Midbrain (tissue), 1 donor: ENCODE measurements around the gene SIGLEC6.

Source experiments
- DNase-seq: peaks from one replicate; lab custom pipeline; 2025; lab: John Stamatoyannopoulos, UW

The SIGLEC6 gene

DNA sequence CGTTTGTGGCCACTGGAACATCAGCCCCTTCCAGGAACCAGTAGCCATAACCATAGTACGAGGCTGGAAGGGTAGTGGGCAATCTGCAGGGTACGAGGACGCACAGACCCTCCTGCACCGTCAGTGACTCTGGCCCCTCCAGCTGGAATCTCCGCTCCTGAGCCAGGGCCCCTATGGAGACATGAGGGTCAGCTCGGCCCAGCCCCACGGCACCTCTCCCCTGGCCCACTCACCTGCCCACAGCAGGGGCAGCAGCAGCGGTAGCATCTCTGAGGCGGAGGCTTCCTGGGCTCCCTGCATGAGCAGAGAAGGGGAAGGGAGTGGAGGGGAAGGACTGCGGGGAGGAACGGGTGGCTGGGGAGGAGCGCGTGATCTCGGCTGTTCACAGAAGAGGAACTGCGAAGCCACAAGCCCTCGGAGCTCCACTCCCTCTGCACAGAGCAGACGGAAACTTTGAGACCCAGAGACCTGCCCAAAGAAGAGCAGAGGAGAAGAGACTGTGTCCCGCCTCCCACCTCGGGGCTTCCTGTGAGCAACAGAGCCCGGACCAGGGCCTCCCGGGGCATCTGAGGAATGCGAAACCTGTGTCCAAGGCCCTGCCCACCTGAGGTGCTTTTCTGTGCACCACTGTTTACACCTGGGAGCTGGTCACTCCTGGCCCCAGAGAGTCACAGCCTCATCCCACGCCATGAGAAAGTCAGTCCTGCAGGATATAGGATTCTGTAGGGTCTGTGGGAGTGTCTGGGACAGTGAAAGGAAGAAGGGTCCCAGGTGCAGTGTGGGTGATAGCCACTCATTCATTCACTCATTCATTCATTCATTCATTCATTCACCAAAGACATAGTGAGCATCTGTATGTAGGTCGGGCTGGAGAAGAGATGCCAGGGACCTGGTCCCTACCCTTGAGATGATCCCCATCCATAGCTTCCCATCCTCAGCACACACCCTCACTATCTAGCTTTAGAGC lies at the start of gene SIGLEC6:
Gene SIGLEC6 (minus strand): TSS at position 322 of the 967 bp plus-strand sequence. CDS start 22 bp downstream, at position 300.
- peak; percentile 30 for DNase-seq

DNA sequence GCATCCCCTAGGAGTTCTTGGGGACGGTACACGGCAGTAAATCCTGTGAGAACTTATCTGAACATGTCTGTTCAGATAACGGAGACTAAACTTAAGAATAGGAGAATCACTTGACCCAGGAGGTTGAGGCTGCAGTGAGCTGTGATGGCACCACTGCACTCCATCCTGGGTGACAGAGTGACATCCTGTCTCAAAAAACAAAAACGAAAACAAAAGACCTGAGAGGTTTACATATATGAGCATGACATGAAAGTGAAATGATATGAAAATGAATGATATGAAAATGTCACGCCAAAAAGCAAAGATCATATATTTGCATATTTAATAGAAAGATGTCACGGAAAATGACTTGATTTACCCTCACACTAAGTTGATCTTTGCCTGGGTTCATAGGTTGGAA lies 45.4 kb upstream of the SIGLEC6 start:
- no peak for DNase-seq

DNA sequence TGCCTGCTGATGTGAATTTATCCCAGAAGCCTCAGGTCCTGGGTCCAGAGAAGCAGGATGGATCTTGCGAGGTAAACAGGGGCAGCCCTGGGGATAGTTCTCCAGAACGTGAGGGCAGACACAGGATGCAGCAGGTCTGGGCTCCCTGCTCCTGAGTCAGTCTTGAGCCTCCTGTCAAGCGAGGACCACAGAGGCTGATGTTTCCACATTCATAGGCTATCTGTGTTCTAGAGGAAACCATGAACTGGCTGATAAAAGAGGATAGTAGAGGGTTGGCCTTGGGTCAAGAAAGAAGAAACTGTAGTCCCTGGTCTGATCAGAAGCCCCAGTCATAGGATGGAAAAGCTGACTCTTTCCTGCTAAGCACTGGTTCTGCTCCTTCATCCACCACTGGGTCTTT lies 41.9 kb upstream of the SIGLEC6 start:
- DNase-seq: no peak

DNA sequence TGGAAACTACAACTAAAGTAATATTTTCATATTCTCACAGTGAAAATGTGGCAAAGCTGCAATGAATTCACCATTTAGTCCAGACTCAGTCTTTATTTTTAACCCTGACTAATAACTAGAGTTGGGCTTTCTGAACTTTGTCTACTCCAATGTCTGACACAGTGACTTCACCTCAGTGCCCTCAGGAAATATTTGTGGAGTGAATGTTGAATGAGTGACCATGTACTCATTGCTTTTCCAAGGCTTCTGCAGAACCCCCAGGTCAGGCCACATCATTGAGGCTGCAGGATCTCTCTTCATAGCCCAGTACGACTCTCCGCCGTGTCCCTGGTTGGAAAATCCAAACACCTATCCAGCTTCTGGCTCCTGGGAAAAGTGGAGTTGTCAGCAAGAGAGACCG lies 41.4 kb upstream of the SIGLEC6 start:
- DNase-seq: no peak

DNA sequence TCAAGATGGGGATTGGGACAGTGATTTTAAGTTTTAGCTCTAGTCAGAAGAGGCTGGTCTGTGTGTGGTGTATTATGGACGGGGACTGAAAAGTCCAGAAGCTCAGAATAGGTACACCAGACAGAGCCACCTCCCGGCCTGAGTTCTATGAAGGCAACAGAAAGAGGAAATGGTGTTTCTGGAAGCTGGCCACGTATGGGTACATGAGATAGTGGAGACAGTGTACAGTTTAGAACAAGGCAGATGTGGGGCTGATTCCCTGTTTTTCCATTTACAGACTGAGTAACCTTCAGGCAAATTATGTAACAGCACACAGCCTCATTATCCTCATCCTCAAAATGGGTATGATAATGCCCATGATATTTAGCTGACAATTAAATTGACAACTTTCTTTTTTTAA lies 40.9 kb upstream of the SIGLEC6 start:
- DNase-seq: no peak

DNA sequence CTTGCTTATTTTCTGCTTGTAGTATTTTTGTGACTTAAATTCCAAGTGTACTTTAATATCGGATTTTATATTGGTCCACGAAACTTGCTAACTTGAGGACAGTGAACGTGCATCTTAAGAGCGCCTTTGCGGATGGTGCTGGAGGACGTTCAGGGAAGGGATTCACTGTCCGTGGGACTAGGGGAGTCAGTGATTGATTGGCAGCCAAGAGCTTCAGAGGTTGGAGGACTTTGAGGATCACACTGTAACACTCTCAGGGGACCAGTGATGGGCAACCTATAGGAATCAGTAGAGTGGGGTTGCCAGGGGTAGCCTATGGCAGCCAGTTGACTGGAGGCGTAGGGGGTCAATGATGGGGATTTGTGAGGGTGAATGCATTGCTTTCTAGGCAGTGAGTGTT lies 40.1 kb upstream of the SIGLEC6 start:
- no peak for DNase-seq

DNA sequence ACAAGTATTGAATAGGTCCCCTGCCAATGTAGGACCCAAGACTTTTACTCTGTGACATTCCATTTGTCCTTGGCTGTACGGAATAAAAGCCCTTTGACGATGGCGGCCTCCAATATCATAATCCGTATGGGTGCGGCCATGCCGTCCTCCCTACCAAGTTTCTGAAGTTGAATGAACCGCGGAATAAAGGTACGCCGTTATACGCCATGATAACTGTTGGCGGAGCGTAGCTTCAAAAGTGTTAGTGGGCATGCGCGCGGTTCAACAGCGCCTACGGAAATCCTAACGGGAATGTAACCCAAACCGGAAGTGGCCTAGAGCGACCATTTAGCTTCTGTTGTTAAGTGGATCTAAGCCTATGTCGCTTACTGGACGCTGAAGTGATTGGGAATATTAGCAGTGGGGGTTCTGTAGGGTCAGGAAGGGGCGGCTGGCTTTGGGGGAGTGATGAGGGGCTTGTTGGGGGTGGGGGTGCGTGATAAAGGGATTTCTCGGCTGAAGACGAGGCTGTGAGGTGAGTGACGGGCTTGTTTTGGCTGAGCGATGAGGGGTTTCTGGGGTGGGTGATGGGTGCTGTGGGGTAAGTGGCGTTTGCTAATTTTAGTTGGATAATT lies 39.6 kb upstream of the SIGLEC6 start, which contains the start of gene ZNF175:
Gene ZNF175 (plus strand): TSS at position 322 of the 614 bp plus-strand sequence. CDS start 2,047 bp downstream, outside the sequence.
- DNase-seq: peak; percentile 98

DNA sequence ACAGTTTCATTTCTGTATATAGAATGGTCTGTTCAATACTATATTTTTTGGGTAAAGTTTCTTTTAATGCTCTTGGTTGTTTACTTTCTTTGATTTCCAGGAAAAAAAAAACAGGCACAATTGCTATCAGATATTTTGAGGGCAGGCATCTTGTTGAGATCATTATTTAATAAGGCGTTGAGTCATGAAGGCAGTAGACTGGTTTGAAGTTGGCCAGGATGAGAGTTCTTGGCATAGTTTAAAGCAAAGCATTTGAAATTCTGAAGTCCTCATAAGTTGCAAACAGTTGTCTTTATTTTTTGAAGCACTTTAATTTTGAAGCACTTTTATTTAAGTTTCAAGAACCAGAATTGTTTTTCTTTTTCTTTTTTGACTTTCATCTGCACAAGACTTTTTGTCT lies 37.0 kb upstream of the SIGLEC6 start:
- no peak for DNase-seq

DNA sequence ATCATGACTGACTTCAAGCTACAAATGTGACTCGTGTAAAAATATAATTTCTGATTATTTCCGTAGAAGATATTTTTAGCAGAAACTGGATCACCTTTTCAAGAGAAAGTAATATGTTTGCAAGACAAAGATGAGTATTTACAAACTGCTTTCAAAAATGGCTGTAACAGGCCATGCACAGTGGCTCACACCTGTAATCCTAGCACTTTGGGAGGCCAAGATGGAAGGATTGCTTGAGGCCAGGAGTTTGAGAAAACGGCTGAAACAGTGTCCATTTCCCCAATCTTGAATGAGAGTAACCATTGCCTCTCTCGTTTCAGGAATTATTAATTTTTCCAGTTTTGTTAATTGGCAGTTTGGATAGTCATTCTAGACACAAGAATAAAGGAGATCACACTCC lies 36.1 kb upstream of the SIGLEC6 start:
- no peak for DNase-seq

DNA sequence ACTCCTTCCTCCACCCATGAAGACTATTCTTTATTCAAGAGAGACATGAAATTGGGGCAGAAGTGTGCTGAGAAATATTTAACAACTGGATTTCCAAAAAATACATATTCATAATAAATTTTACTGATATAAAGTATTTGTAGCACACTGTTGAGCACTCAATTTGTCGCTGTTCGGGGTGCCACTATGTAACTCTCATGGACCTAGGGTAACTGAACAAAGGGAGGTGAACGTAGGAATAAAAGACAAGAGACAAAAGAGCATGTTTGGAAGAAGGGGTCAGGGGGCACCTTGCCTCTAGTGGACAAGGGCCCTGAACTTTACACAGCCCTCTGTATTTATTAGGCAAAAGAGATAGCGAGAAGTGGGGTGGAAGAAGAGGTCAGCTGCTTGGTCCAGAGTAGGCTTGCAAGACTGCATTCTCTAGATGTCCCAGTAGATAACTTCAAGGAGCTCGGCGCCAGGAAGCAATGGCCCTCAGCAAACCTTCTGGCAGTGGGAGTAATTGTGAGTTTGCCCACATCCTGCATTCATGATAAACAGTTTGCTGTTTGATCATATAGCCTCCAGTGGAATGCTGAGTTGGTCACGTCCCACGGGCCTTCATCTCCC lies 35.1 kb upstream of the SIGLEC6 start:
- no peak for DNase-seq

DNA sequence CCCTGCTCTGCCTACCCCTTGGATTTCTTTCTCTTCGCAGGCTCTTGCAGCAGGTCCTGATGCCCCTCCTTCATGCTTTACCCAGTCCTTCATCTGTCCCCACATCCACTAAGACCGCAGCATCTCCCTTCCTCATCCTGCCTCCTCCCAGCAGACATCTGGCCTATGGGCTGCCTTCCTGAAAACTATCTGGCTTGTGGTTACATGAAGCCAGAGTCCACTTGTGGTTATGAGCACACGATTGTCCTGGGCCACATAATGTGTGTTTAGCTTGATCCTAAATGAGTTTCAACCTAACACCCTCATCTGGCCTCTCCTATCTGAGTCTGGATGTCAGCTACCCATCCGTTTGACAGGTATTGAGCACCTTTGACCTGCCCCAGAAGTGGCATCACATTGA lies 34.1 kb upstream of the SIGLEC6 start:
- no peak for DNase-seq

DNA sequence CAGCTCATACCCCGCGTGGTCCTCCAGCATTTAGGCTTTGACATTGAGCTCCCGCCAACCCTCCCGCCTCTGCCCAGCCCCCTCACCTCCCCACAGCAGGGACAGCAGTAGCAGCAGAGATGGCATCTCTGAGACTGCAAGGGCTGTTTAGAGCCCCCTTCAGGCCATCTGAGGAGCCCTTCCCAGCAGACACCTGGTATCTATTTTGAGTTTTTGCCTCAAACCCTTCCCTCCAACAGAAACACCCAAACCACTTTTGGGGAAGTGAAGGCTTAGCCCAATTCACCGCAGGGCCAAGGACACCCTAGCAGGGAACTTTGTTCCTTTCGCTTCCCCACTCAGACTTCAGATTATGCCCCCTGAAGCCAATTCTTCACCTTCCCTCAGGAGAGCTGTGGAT lies 33.3 kb upstream of the SIGLEC6 start:
- DNase-seq: no peak

DNA sequence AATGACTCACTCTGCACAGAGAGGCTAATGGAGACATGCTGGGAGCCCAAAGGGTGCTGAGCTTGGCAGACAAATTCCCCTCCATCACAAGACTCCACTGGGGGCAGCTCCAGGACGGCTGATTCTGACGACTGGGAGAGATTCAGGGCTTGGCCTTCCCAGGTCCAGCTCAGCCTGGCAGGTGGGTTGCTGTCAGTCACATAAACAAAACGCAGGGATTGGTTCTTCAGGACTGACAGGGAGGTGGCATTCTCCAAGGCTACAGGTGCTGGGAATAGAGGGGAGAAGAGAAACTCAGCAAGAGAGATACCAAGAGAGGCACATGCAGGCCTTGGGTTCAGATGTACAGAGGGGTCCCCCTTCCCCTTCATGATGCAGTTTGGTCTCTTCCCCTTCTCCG lies 28.9 kb upstream of the SIGLEC6 start:
- DNase-seq: no peak

DNA sequence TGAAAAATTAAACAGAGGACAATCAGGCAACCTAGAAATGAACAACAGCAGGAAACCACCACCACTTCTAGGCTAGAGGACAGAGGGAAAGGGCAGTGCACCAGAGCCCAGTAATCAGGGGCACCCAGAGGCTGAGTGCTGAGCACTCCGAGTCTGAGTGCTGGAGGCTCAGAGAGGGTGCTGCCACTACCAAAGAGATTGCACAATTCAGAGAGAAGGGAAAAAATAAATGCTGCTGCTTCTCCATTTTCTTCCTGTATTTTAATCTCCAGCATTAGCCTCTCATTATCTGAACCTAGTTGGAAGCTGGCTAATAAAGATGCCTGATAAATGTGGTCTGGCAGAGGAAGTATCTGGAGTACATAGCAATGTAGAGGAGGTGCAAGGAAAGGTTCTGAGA lies 27.8 kb upstream of the SIGLEC6 start:
- no peak for DNase-seq

DNA sequence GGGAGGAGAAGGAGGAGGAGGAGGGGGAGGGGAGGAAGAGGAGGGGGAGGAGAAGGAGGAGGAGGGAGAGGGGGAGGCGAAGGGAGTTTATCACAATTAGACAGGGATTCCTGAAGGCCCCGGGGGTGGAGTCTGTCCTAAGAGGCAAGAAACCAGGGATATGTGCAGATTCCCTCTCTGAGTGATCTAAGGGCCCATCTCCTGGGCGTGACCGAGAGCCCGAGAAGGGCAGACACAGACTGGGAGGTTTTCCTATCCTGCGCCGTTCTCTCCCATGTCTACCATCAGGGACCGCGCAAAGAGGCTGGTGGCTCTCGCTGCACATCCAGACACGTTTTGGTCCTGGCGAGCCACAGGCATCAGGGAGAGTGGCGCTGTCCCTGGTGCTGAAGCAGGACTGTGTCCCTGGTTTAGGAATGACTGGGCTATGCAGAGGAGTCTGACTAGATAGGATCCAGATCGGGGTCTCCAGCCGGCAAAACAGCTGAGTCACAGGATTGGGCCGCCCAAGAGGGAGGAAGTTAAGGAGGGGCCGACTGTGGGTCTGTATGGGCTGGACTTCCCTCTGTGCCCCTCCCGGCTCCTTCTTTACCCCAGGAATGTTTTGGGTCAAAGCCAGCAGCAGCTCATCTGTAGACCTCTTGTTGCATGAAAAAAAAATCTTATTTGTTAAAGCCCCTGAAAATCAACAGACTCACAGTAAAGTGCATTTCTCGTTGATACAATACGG lies 21.7 kb upstream of the SIGLEC6 start:
- DNase-seq: peak; percentile 45

DNA sequence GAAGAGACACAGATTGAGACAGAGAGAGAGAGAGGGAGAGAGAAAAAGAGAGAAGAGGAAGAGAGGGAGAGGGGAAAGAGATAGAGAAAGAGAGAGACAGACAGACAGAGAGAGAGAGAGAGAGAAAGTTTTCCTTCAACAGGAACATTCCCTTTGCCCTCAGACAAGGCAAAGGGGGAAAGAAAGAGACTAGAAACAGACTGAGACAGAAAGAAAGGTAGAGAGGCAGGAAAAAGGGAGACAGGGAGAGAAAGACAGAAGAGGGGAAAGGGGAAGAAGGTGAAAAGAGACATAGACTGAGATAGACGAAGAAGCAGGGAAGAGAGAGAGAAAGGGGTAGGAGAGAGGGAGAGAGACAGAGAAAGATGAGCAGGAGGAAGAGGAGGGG lies 21.1 kb upstream of the SIGLEC6 start:
- DNase-seq: no peak

DNA sequence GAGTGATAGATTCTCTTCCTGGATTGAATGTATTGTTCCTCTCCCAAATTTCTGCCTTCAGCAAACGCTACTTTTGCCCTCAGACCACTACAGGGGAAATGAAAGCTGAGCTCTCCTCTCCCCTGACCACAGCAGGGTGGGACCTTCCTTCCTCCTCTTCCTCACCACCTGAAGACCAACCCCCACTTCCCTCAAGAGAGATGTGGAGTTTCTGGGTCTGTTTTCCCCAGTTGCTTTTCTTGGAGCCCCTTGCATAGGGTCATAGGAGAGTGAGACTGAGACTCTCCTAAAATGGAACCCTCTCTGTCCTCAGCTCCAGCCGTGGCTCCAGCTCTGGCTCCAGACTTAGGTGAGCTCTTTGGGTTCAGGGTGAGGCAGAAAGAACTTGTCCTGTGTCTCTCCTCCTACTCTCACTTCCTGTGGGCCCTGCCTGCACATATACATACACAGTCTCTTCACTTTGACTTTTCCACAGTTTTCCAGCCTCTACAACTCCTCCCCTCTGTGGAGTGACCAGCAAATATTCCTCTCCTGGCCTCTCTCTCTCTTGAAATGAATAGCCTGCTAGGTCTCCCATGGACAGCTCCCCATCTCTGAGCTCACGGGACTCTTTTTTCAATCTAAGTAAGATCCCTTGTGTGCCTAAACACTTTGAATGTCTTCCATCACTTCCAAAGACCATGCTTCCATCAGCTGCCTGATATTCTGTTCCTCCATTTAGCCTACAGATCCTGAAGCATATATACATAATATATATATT lies 20.4 kb upstream of the SIGLEC6 start:
- DNase-seq: no peak

DNA sequence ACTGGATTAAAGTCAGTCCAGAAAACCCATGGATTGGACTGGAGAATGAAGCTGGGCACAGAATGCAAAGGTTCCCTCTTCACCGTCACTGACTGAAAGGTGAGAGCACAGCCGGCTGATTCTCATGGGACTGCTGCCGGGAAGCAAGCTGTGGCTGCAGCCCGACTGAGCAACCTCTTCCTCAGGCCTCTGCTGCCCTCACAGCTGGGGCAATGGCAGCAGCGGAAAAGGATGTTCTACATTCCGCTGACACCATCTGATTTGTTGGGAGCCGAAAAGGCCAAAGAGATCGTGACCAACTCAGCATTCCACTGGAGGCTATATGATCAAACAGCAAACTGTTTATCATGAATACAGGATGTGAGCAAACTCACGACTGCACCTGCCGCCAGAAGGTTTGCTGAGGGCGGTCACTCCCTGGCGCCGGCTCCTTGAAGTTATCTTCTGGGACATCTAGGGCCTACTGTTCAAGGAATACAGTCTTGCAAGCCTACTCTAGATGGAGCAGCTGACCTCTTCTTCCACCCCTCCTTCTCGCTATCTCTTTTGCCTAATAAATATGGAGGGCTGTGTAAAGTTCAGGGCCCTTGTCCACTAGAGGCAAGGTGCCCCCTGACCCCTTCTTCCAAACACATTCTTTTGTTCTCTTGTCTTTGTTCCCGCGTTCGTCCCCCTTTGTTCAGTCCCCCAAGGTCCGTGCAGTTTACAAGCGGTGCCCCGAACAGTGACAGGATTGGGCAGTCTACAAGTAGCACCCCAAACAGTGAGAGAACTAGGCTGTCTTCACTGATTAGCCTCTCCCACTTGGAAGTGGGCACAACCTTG lies 19.6 kb upstream of the SIGLEC6 start:
- no peak for DNase-seq

DNA sequence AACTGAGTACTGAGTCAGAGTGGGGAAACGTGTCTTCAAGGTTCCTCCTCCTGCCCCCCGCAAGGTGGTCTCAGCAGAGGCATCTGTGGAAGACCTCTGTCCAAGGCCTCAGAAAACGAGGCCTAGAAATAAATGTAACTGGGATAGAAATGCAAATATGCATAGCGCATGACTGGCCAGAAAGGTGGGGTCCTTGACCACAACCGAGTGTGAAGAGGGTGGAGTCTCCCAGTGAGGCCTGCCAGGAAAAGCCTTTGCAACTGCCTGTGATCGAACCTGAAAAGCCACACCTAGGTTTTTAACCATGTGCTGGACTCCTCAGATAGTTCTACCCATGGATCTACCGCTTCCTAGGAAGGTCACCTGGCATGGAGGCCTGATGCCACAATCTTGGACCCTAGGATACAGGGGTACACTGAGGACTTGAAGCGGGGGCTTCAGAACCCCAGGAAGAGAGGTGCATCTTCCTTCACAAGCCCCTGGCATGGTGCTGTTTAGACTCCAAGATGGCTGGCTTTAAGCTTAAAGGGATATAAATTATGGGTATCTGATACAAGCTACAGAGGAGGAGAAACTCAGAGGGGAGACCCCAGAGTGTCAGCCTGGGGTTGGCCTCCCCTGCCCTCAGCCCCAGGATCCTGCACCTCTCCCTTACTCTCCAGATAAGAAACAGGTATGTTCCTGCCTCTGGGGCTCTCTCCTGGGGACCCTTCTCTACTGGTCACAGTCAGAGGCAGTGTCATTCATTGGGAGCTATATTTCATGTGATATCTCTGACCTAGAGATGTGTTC lies 18.3 kb upstream of the SIGLEC6 start:
- DNase-seq: no peak

DNA sequence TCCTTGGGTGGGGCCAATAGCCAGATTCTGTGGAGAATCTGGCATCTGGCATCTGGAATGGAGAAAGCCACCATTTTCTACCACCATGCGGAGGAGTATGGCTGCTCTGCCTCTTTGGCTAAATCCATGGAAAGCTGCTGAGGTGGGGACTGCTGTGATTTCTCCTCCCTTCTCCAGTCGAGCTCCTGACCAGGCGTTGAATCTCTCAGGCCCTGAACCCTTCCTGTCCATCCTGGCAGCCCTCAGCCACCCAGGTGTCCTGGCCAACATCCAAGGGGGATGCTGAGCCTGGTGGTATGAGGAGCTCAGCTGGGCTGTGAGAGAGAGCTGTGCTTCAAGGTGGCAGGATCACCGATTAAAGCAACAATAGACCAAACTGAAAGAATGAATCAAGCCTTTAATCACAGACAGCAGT lies 17.4 kb upstream of the SIGLEC6 start:
- DNase-seq: no peak
